ENCODE results near the gene SEPTIN2.

DNA sequence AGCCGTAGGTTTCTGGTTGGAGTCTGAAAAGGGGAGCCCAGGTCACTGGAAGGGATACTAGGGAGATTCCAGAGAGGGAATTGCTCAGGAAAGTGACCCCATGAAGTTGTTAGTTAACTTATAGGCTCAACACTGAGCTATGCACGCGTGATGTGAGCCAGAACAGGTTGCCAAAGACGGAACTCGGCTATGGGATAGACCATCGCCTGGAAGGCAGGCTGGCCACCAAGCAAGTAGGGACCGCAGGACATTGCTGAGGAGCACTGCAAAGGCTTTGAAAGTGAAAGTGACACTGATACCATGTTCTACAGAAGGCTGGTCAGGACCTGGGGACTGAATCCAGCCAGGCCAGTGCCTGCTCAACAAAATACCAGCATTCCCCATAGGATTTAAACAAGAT lies 47.7 kb downstream of the SEPTIN2 start:
- TF ChIP-seq EZH2 (IDR thresholded peaks at IDR 0.05; ENCODE audit: low read depth, unreplicated experiment) = no peak
- no peak for TF ChIP-seq CTCF (conservative IDR thresholded peaks at IDR 0.05; ENCODE audit: low read depth in 2 of 2)
- no peak for TF ChIP-seq POLR2AphosphoS5 (IDR thresholded peaks at IDR 0.05; ENCODE audit: low read depth)
- TF ChIP-seq, protein P1, sequence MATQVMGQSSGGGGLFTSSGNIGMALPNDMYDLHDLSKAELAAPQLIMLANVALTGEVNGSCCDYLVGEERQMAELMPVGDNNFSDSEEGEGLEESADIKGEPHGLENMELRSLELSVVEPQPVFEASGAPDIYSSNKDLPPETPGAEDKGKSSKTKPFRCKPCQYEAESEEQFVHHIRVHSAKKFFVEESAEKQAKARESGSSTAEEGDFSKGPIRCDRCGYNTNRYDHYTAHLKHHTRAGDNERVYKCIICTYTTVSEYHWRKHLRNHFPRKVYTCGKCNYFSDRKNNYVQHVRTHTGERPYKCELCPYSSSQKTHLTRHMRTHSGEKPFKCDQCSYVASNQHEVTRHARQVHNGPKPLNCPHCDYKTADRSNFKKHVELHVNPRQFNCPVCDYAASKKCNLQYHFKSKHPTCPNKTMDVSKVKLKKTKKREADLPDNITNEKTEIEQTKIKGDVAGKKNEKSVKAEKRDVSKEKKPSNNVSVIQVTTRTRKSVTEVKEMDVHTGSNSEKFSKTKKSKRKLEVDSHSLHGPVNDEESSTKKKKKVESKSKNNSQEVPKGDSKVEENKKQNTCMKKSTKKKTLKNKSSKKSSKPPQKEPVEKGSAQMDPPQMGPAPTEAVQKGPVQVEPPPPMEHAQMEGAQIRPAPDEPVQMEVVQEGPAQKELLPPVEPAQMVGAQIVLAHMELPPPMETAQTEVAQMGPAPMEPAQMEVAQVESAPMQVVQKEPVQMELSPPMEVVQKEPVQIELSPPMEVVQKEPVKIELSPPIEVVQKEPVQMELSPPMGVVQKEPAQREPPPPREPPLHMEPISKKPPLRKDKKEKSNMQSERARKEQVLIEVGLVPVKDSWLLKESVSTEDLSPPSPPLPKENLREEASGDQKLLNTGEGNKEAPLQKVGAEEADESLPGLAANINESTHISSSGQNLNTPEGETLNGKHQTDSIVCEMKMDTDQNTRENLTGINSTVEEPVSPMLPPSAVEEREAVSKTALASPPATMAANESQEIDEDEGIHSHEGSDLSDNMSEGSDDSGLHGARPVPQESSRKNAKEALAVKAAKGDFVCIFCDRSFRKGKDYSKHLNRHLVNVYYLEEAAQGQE (IDR thresholded peaks at IDR 0.05; ENCODE audit: unreplicated experiment) = no peak
- no peak for TF ChIP-seq EZH2phosphoT487 (IDR thresholded peaks at IDR 0.05; ENCODE audit: unreplicated experiment)
- no peak for TF ChIP-seq CREB1 (CRISPR knock-in tag; IDR thresholded peaks at IDR 0.05; ENCODE audit: low read depth)
- TF ChIP-seq, protein P2, sequence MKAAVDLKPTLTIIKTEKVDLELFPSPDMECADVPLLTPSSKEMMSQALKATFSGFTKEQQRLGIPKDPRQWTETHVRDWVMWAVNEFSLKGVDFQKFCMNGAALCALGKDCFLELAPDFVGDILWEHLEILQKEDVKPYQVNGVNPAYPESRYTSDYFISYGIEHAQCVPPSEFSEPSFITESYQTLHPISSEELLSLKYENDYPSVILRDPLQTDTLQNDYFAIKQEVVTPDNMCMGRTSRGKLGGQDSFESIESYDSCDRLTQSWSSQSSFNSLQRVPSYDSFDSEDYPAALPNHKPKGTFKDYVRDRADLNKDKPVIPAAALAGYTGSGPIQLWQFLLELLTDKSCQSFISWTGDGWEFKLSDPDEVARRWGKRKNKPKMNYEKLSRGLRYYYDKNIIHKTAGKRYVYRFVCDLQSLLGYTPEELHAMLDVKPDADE (IDR thresholded peaks at IDR 0.05) = no peak
- no peak for TF ChIP-seq JUNB (IDR thresholded peaks at IDR 0.05; ENCODE audit: unreplicated experiment)
- no peak for TF ChIP-seq ZNF114 (CRISPR knock-in tag; IDR thresholded peaks at IDR 0.05)

All from GM23338 (cell line).